PC-9 (cell line): ENCODE results near the gene PICK1. TPM values are rescaled to one million over a fixed set of nuclear protein-coding genes. Genes with fewer than 3 reads are reported as not detected.

ENCODE experiments used
- BruUV-seq: library from RNA; stranded (reverse); fragments of 400-500 nt; replicated peaks from 2 replicates; lab custom pipeline; 2021; lab: Mats Ljungman, UMichigan
- CTCF ChIA-PET: fragments of 300-600 bp; sonication (Branson Sonifier 250); formaldehyde crosslinking; loops from one replicate; lab custom pipeline; 2022; ENCODE audit warnings: antibody characterized with exemption; lab: Charles Lee
- POLR2A ChIA-PET: fragments of 300-600 bp; sonication (Branson Sonifier 250); formaldehyde crosslinking; loops from one replicate; lab custom pipeline; 2022; ENCODE audit warnings: antibody characterized with exemption; ENCODE audit not compliant: unreplicated experiment; lab: Charles Lee
- DNase-seq, 2 experiments: peaks; one replicate each; pipeline versions ENCODE4 v3.0.0 to v3.0.0-alpha.2; 2015 to 2022; ENCODE audit warnings: mixed read lengths in 1 of 2
- H2AFZ ChIP-seq: fragments of 200-600 bp; sonication (generic); 2 replicates; pipeline ENCODE4 v1.8.1; 2017; ENCODE audit warnings: antibody characterized with exemption
- H3F3A ChIP-seq: fragments of 200-600 bp; sonication (generic); 2 replicates; pipeline ENCODE4 v1.8.1; 2017; ENCODE audit warnings: antibody characterized with exemption, mild to moderate bottlenecking, low read depth; ENCODE audit not compliant: insufficient read depth
- H3K27ac ChIP-seq: fragments of 200-600 bp; sonication (generic); 2 replicates; pipeline ENCODE4 v1.6.1; 2016; ENCODE audit warnings: mixed run types
- H3K27me3 ChIP-seq: fragments of 200-600 bp; sonication (generic); 2 replicates; pipeline ENCODE4 v1.6.1; 2016; ENCODE audit warnings: low read depth, mixed run types; ENCODE audit not compliant: insufficient read depth
- H3K36me3 ChIP-seq: fragments of 200-600 bp; sonication (generic); 2 replicates; pipeline ENCODE4 v1.6.1; 2016; ENCODE audit warnings: low read depth, mixed run types
- H3K4me1 ChIP-seq: fragments of 200-600 bp; sonication (generic); replicated peaks from 2 replicates; pipeline ENCODE4 v1.6.1; 2016; ENCODE audit warnings: mixed run types; ENCODE audit not compliant: insufficient read depth
- H3K4me2 ChIP-seq: fragments of 200-600 bp; sonication (generic); 2 replicates; pipeline ENCODE4 v1.6.1; 2017; ENCODE audit warnings: mixed run types
- H3K4me3 ChIP-seq: fragments of 200-600 bp; sonication (generic); 2 replicates; pipeline ENCODE4 v1.6.1; 2016; ENCODE audit warnings: mixed run types
- H3K79me2 ChIP-seq: fragments of 200-600 bp; sonication (generic); 2 replicates; pipeline ENCODE4 v1.6.1; 2017; ENCODE audit warnings: low read depth, mixed run types
- H3K9me2 ChIP-seq: fragments of 200-600 bp; sonication (generic); 2 replicates; pipeline ENCODE4 v1.8.1; 2017; ENCODE audit warnings: mild to moderate bottlenecking; ENCODE audit not compliant: insufficient read depth
- H3K9me3 ChIP-seq: fragments of 200-600 bp; sonication (generic); 2 replicates; pipeline ENCODE4 v1.8.1; 2016; ENCODE audit warnings: low read depth; ENCODE audit not compliant: insufficient read depth
- H4K20me1 ChIP-seq: fragments of 200-600 bp; sonication (generic); 2 replicates; pipeline ENCODE4 v1.8.1; 2017; ENCODE audit not compliant: insufficient read depth
- EZH2 ChIP-seq: fragments of 200-600 bp; sonication (generic); IDR thresholded peaks from 2 replicates; pipeline ENCODE4 v1.8.0; 2017; ENCODE audit warnings: antibody characterized with exemption, low read depth
- intact Hi-C: fragments of 100-400 bp; cut with micrococcal nuclease; formaldehyde crosslinking; loops from one replicate; pipeline ENCODE4 v1.10.0; 2022; ENCODE audit not compliant: unreplicated experiment
- total RNA-seq: library from RNA; stranded (reverse); gene quantifications from 2 replicates; pipeline ENCODE4 v1.2.3, GENCODE V29; 2021
- TF ChIP-seq, protein P1 (sequence below): fragments of 200-600 bp; sonication (generic); conservative IDR thresholded peaks from 2 replicates; pipeline ENCODE4 v1.6.1; 2017; ENCODE audit warnings: mixed run types, antibody characterized with exemption, mild to moderate bottlenecking, moderate library complexity

PICK1 gene
- total RNA-seq, 1 experiment from 2014 or later, result 55.9 TPM

DNA sequence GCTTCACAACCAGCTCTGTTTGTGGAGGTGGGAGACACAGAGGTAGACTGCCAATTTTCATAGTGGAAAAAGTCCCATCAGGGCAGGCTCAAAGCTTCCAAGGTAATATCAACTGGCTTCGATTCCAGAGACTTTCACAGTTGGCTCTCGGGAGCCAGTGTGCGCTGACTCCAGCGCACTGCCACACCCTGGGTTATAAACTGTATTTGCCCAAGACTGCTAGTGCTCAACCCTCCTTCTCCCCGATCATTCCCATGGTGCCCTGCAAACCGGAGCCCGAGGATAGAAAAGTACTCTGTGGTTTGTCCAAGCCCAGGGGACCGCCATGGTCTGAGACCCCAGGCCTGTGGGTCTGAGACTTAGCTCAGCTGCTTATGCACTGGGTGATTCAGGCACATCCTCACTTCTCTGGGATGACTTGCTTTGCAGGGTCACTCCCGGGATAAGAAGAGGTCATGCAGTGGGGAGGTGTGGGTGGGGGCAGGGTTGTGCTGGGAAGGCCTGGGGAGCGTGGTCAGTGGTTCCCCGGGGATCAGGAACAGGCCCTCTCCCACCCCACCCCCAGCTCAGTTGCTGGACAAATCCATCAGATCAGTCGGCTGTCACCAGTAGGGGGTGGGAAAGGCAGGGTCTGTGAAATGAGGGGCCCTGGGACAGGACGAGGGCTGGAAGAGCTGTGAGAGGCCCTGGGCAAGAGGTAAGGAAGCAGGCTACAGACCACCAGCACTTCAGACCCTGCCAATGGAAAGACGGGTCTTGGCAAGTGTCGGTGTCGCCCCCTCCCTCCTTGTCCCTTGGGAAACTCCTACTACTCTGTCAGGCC, 26.7 kb upstream of the PICK1 start:
- Histone ChIP-seq H3K36me3 (no peaks in the 10 kb centered on the region), H3K4me2 (no peak overlapping the region), H2AFZ (no peak overlapping the region), H4K20me1 (no peaks in the 10 kb centered on the region), H3K9me3 (no peaks in the 10 kb centered on the region), H3K4me1 (peaks cover 13% of the 10 kb centered on the region), H3K4me3 (no peak overlapping the region), H3F3A (no peaks in the 10 kb centered on the region), H3K27me3 (peaks cover 17% of the 10 kb centered on the region; the same call in 1 of the 2 replicates), H3K9me2 (no peaks in the 10 kb centered on the region), H3K27ac (no peak overlapping the region), H3K79me2 (no peaks in the 10 kb centered on the region)
- no peak for TF ChIP-seq EZH2
- no peak for DNase-seq
- ChIA-PET POLR2A (no interaction called here), CTCF (interaction anchor here (0.5 kb wide), 1 partner anchor 86 kb away, joined by 3 read pairs; no protein-coding TSS in a partner anchor)
- BruUV-seq, result no TSS peak
- intact Hi-C loops, result no loop called here

DNA sequence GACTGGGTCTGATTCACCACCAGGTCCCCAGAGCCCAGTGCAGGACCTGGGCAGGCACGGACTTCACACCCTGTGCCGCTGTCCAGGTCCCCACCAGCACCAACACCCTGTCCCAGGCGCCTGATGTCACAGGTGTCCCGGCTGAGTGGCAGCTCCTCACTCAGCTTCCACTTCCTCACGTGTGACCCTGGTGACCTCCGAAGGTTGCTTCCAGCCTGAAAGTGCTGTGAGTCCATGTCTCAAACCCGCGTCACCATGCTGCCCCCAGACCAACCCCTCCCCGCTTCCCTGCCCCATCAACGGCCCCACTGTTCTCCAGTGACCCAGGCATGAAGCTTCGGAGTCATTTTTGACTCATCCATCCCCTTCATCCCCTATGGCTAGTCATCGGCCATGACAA, 25.7 kb upstream of the PICK1 start:
- no peak for DNase-seq
- Histone ChIP-seq H3F3A (no peaks in the 10 kb centered on the region), H3K4me3 (no peak overlapping the region), H3K27me3 (peaks cover 10% of the 10 kb centered on the region; the same call in 1 of the 2 replicates), H2AFZ (no peak overlapping the region), H3K36me3 (no peaks in the 10 kb centered on the region), H3K79me2 (no peaks in the 10 kb centered on the region), H3K4me1 (peaks cover 13% of the 10 kb centered on the region), H3K27ac (no peak overlapping the region), H3K9me2 (no peaks in the 10 kb centered on the region), H4K20me1 (no peaks in the 10 kb centered on the region), H3K9me3 (no peaks in the 10 kb centered on the region), H3K4me2 (no peak overlapping the region)
- ChIA-PET POLR2A (no interaction called here), CTCF (interaction anchor here (1.5 kb wide), 1 partner anchor 21 kb away, joined by 3 read pairs; no protein-coding TSS in a partner anchor)
- intact Hi-C loops, result no loop called here
- no peak for TF ChIP-seq EZH2
- TF ChIP-seq, protein P1, sequence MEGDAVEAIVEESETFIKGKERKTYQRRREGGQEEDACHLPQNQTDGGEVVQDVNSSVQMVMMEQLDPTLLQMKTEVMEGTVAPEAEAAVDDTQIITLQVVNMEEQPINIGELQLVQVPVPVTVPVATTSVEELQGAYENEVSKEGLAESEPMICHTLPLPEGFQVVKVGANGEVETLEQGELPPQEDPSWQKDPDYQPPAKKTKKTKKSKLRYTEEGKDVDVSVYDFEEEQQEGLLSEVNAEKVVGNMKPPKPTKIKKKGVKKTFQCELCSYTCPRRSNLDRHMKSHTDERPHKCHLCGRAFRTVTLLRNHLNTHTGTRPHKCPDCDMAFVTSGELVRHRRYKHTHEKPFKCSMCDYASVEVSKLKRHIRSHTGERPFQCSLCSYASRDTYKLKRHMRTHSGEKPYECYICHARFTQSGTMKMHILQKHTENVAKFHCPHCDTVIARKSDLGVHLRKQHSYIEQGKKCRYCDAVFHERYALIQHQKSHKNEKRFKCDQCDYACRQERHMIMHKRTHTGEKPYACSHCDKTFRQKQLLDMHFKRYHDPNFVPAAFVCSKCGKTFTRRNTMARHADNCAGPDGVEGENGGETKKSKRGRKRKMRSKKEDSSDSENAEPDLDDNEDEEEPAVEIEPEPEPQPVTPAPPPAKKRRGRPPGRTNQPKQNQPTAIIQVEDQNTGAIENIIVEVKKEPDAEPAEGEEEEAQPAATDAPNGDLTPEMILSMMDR, result no peak
- BruUV-seq, result no TSS peak

DNA sequence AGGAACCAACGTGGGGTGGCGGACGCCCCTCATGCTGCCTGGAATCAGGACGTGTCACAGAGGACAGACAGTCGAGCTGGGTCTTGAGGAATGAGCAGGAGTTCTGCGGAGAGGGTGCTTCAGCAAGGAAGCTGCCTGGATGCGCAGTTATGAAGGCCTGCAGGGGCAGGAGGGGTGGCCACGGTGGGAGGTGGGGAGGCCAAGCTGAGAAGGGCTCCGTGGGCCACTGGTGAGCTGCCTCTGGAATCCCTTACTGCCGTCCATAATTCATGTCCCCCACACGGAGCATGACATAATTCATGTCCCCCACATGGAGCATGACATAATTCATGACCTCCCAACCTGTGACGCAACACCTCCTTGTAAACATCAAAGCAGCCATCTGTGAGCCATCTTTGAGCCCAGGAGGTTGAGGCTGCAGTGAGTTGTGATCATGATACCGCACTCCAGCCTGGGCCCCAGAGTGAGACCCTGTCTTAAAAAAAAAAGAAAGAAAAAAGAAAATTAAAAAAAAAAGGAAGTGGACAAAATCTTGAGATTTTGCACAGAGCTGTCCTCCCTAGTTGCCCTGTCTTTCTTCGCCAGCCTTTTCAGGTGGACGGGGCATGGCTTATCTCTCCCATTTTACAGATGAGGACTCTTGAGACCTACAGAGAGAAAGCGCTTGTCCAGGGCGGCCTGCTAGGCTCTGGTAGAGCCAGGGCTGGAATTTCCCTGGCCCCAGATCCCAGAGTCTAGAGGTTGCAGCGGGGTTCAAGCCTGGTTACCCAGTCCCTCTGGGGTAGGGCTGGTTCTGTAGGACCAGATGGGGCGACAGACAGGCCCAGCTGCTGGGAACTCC, 24.3 kb upstream of the PICK1 start:
- peaks cover 10% of the 10 kb centered on the region; the same call in 1 of the 2 replicates for H3K27me3 ChIP-seq
- POLR2A ChIA-PET, result no interaction called here
- CTCF ChIA-PET, result interaction anchor here (0.6 to 0.7 kb wide), 2 partner anchors 10 to 99 kb away, joined by 3 read pairs; no protein-coding TSS in a partner anchor
- TF ChIP-seq, protein P1, result no peak
- TF ChIP-seq EZH2, result no peak
- BruUV-seq, result no TSS peak
- H3K27ac ChIP-seq, result no peak overlapping the region
- no peak for DNase-seq
- H3K4me2 ChIP-seq, result no peak overlapping the region
- no peaks in the 10 kb centered on the region for H4K20me1 ChIP-seq
- no peaks in the 10 kb centered on the region for H3K79me2 ChIP-seq
- H3K9me2 ChIP-seq, result no peaks in the 10 kb centered on the region
- no peak overlapping the region for H3K4me3 ChIP-seq
- peaks cover 13% of the 10 kb centered on the region for H3K4me1 ChIP-seq
- no peaks in the 10 kb centered on the region for H3F3A ChIP-seq
- H3K36me3 ChIP-seq, result no peaks in the 10 kb centered on the region
- no peak overlapping the region for H2AFZ ChIP-seq
- no peaks in the 10 kb centered on the region for H3K9me3 ChIP-seq
- intact Hi-C loops, result no loop called here
